ENCODE measurements around the gene TMEM131. TPM values are rescaled to one million over a fixed set of nuclear protein-coding genes. Genes with fewer than 3 reads are reported as not detected.

TMEM131 gene
- total and polyA plus RNA-seq, 10 of the 15 experiments (the other 5 are each of a cell fraction or from before 2014, with no cell fraction given), result 6.0 to 48.2 (median 23.2) TPM

- ChIA-PET SMC1A (ENCODE audit: uncharacterized antibody, unreplicated experiment) (no interaction called here), CTCF (no interaction called here), POLR2A (no interaction called here), RAD21 (ENCODE audit: unreplicated experiment) (no interaction called here)
- Histone ChIP-seq H3K9ac (ENCODE audit: control insufficient read depth, insufficient read depth, low read length) (no peak overlapping the region), H3K27ac (ENCODE audit: control insufficient read depth, insufficient read depth) (no peak overlapping the region), H4K20me1 (ENCODE audit: control insufficient read depth, insufficient read depth) (no peaks in the 10 kb centered on the region), H3K4me3 (no peak overlapping the region), H3K4me1 (ENCODE audit: control insufficient read depth, insufficient read depth, low read length) (no peaks in the 10 kb centered on the region), H3K4me2 (ENCODE audit: control insufficient read depth, insufficient read depth) (no peak overlapping the region), H2AFZ (ENCODE audit: control insufficient read depth, low read depth, low read length) (no peak overlapping the region), H3K79me2 (ENCODE audit: control insufficient read depth, insufficient read depth, low read length) (no peaks in the 10 kb centered on the region), H3K9me3 (replicated peaks; ENCODE audit: control insufficient read depth, insufficient read depth, low read length) (no peaks in the 10 kb centered on the region), H3K27me3 (replicated peaks in 1 of 2; ENCODE audit: control insufficient read depth in 2 of 2, insufficient read depth in 2 of 2, low read length in 1 of 2) (no peaks in the 10 kb centered on the region), H3K36me3 (ENCODE audit: control insufficient read depth in 2 of 2, insufficient read depth in 2 of 2, low read length in 1 of 2) (peaks cover 19 to 28% of the 10 kb centered on the region in 2 experiments)
- DNase-seq (ENCODE audit: low read depth, low spot score) (no peak), ATAC-seq (no peak), FAIRE-seq (no peak)
- TF ChIP-seq SUZ12 (IDR thresholded peaks at IDR 0.05; ENCODE audit: unreplicated experiment) (no peak), RFX5 (IDR thresholded peaks at IDR 0.05; ENCODE audit: low read depth, low read length) (no peak), HDAC6 (IDR thresholded peaks at IDR 0.05; ENCODE audit: unreplicated experiment) (no peak), POU2F2 (IDR thresholded peaks at IDR 0.05; ENCODE audit: borderline replicate concordance, low read depth, low read length) (no peak), EED (IDR thresholded peaks at IDR 0.05; ENCODE audit: low read depth) (no peak), STAT1 (conservative IDR thresholded peaks at IDR 0.05) (no peak), POLR2A (IDR thresholded peaks at IDR 0.05; ENCODE audit: low read depth, low read length) (no peak), CBX5 (IDR thresholded peaks at IDR 0.05; ENCODE audit: low read depth) (no peak), KDM1A (IDR thresholded peaks at IDR 0.05; ENCODE audit: borderline replicate concordance) (no peak), CHD4 (IDR thresholded peaks at IDR 0.05) (no peak), IRF4 (IDR thresholded peaks at IDR 0.05; ENCODE audit: low read depth, low read length) (no peak), BCL11A (IDR thresholded peaks at IDR 0.05; ENCODE audit: low read depth, low read length) (no peak), NFXL1 (IDR thresholded peaks at IDR 0.05; ENCODE audit: borderline replicate concordance) (no peak), CTCF (IDR thresholded peaks at IDR 0.05 in 2 of 3, conservative IDR thresholded peaks at IDR 0.05 in 1 of 3; ENCODE audit: control insufficient read depth in 2 of 3, extremely low read depth in 1 of 3, insufficient read depth in 1 of 3, low read depth in 3 of 3, low read length in 3 of 3) (no peak), BRCA1 (IDR thresholded peaks at IDR 0.05; ENCODE audit: low read depth, low read length) (no peak), BCL3 (IDR thresholded peaks at IDR 0.05; ENCODE audit: borderline replicate concordance, insufficient read depth, low read depth, low read length, poor library complexity, severe bottlenecking) (no peak), MAX (IDR thresholded peaks at IDR 0.05; ENCODE audit: low read depth, low read length) (no peak), ZZZ3 (IDR thresholded peaks at IDR 0.05; ENCODE audit: control insufficient read depth, insufficient read length, low read depth) (no peak)
- no TSS peak for BruUV-seq (replicated peaks)
- in situ Hi-C loops (cut with MboI), result no loop called here
- 97% methylated on average over 11 of the region's 11 CpGs for WGBS (ENCODE audit: insufficient coverage, insufficient replicate concordance, low lambda C conversion rate, missing lambda C conversion rate)
- intact Hi-C loops (cut with micrococcal nuclease; ENCODE audit: unreplicated experiment), result no loop called here
Observed at GRCh38 chr2:97764559-97765263, 231.0 kb downstream of the TMEM131 start.

All from GM12878 (cell line).